HG03457 (cell line): ENCODE measurements around the gene GPR31.
A peak's percentile ranks its signal among the peaks of the same experiment; 100 is the strongest.
"Not testable (repeated sequence)": the region's sequence is repeated elsewhere in the genome, so short reads cannot be mapped to it uniquely, and the experiment has no call there.

Source experiments
- ATAC-seq: cut with Tn5 transposase; IDR thresholded peaks from one replicate; pipeline ENCODE4 v1.9.1; 2021; ENCODE audit warnings: moderate number of reproducible peaks; ENCODE audit not compliant: unreplicated experiment

GPR31 gene

DNA sequence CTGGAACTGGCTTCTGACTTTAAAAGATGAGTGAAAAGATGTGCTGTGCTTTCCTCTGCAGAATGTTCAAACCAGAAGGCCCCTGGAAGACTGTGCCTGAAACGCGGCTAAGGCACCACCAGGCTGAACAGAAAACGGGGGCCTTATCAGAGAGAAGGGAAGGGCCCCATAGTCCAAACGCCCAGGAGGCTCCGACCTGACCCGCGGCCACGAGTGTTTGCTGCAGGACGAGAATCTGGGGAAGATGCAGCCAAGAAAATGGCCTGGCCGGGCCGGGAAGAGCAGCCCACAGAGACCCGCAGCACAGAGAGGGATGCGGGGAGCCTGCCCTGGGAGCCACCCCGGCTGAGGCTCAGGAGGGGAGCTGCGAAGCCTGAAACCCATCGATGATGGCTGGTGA, 10.5 kb upstream of the GPR31 start:
- ATAC-seq: not testable (repeated sequence)

DNA sequence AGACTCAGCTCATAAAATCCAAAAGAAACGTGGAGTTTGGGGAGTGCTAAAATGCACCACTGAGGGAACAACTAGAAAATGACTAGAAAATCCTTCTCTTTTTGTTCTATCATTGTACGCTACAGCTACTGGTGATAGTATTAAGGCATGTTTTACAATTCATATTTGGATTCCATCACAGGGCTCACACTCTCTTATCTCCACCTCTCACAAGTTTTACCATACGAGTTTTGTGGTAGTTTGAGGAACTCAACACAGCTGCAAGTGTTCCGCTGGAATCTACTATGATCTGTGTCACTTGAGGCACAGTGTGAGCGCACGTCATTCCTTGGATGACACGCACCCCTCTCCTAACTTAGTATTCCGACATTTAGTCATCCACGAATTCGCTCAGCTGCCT, 9.9 kb upstream of the GPR31 start:
- not testable (repeated sequence) for ATAC-seq

DNA sequence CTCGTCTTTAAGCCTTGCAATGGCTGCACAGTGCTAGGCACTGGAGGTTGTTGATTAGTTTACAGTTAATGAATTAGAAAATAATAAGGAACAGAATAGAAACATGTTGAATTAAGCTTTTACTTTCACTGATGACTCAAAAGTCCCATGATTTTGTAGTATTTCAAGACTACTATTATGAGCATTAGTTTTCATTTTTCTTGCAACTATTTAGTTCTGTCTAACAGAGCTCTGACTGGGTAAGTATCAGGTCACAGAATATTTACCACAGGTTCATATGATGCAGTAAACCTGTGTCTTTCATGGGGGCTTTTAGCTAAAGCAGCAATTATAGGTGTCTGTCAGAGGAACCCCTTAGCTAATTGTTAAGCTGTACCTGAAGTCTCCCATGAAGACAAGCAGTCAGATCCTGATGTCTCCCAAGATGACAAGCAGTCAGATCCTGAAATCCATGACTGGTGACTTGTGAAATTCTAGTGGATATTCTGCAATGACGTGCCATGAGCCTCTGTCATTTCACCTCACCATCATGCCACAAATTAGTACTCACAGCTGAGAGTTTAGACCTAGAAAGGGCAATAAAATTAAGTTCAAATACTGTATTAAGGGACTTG, 8.2 kb upstream of the GPR31 start:
- no peak for ATAC-seq

DNA sequence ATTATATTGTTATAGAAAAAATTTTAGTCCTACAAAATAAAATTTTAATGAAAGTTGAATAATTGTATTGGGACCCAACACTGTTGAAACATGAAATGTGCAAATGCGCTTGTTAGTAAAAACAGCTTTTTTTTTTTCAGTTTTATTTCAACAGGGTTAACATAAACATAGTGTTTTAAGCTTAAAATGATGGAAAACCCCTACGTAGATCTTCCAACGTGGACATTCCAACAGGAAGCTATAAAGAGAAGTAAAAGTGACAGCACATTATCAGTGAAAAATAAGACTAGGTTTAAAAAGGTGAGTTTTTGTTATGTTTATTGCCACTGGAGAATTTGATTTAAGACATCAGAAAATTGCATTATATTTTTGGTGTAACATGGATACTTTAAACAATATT, 6.5 kb upstream of the GPR31 start:
- ATAC-seq: no peak

DNA sequence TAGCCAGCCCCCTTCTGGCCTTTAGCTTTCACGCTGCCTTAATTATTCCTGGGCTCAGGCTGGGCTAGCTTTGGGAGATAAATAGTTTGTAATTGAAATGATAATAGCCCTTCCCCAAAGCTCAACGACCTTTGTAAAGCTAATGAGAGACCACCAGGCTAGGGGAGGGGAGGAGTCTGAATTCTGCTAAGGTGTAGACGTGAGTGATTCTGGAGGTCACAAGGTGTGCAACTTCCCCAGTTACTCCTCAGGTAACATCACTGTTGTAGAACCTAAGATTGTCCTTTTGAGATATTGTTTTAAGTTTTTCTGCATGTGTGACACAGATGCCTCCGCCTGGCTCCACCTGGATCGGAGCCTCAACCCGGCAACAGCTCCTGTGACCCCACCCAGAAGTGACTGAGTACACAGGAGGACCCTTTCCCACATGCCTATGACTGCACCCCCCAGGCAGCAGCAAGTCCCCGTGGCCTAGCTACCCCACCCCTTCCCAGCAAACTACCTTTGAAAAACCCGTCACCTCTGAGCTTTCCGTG, 5.8 kb upstream of the GPR31 start:
- no peak for ATAC-seq

DNA sequence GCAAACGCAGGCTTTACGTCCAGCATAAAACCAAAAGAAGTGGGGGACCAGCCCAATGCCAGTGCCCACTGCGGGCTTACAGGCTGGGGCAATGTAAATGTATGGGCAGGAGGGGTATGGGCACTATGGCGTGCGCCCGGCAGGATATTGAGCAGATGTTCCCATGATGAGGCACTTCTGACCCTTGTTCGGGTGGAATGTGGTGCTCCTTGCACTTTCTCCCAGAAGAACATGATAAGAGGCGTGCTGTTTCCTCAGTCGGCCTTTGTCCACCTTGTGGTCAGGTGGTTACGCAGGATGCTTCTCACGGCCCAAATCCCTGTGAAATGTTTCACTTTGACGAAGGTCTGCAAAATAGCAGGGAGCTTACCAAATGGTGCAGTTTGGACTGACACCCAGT, 4.8 kb upstream of the GPR31 start:
- no peak for ATAC-seq

DNA sequence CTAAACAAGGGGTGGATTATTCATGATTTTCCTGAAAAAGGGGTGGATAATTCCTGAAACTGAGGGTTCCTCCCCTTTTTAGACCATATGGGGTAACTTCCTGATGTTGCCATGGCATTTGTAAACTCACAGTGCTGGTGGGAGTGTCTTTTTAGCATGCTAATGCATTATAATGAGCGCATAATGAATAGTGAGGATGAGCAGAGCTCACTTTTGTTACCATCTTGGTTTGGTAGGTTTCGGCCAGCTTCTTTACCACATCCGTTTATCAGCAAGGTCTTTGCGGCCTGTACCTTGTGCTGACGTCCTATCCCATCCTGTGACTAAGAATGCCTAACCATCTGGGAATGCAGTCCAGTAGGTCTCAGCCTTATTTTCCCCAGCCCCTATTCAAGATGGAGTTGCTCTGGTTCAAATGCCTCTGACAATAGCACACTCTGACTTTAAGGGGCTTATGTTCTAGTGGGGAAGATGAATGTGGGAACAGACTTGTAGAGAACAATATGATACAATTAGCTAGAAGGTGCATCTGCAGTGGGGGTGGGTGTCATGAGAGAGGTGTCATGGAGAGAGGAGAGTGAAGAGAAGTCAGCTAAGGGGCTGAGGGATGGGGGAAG, 4.2 kb upstream of the GPR31 start:
- no peak for ATAC-seq

DNA sequence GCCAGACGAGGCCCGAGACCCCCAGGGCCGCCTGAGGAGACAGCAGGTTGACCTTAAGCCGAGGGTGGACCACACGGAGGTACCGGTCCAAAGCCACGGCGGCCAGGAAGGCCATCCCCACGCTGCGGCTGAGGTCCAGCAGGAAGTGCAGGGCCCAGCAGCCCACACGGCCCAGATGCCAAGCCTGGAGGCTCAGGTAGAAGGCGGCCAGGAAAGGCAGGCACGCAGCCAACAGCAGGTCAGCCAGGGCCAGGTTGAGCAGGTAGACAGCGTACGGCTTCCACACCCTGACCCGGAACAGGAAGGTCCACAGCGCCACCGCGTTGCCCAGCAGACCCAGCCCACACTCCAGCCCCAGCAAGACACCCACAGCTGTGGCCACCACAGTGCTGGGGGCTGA, 366 bp downstream of the GPR31 start:
- no peak for ATAC-seq

DNA sequence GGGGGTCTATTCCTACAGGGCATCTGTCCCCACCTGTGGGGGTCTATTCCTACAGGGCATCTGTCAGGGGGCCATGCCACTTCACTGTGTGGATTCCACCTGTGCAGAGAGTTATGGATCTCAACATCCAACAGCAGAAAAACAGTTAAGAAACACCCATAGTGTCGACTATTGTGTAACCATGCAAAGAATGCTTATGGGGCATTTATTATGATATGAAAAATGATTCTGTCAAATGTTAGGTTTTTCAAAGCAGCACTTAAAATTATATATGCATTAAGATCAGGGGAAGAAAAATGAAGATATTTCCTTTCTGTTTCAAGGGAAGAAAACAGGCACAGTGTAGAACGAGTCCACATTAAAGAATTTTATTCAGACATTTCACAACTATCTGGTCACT, 2.9 kb downstream of the GPR31 start:
- ATAC-seq: no peak

DNA sequence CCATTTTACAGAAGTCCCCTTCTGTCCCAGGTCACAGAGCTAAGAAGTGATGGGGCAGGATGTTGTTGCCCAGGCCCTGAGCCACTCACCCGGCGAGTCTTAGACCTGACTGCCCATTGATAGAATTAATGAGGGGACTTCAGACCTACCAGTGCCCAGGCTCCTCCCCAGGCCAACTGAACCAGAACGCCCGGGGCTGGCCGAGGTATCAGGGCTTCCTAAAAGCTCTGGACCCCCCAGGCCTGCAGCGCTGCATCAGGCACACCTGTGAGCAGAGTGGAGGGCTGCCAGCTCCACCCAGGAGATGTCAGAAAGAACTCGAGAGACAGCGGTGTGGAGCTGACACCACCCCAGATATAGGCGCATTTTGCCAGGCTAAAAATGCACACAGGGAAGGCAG, 3.5 kb downstream of the GPR31 start:
- no peak for ATAC-seq

DNA sequence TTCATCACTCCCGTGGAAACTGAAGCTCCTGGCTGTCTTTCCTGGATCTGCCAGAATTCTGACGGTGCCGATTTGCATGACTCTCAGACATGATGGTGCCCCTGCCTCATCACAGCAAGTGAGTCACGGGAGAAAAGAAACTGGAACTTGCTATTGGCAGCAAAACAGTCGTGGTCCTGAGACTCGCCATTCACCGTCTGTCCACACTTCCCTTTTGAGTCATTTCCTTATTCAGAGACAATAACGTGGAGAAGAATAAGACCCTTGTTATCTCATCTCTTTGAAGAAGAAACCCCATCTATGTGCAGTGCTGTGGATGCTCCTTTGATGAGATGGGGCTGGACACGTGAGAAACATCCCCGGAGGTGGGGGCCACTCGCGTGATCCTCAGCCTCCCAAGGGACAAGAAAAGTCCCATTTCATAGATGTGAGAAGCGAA, 4.2 kb downstream of the GPR31 start:
- ATAC-seq: peak; percentile 57

DNA sequence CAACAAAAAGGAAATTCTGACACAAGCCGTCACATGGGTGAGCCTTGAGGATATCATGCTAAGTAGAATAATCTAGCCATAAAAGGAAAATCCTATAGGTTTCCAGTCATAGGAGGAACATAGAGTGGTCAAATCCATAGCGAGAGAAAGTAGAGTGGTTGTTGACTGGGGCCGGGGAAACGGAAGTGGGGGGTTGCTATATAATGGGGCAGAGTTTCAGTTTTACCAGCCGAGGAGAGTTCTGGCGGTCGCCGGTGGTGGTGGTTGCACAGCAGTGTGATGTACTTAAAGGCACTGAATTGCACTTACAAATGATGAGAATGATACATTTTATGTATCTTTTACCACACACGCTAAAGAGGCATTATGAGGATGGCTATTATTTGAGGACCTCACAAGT, 4.9 kb downstream of the GPR31 start:
- ATAC-seq: no peak

DNA sequence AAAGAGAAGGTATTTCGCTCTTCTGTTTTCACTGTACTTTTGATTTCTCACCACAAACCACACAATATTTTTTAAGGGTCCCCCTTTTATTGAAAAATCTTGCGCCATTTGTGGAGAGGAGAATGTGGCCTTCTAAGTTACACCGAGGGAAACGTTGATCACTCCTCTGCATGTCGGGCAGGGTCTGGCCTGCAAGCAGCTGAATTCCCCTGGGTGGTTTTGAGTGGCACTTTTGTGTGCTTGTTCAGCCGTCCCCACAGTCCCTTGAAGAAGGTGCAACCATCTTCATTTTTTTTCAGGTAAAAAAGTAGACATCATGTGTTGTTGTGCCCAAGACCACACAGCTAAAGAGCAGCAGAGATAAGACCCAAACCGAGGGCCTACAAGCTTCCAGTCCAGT, 6.1 kb downstream of the GPR31 start:
- no peak for ATAC-seq

DNA sequence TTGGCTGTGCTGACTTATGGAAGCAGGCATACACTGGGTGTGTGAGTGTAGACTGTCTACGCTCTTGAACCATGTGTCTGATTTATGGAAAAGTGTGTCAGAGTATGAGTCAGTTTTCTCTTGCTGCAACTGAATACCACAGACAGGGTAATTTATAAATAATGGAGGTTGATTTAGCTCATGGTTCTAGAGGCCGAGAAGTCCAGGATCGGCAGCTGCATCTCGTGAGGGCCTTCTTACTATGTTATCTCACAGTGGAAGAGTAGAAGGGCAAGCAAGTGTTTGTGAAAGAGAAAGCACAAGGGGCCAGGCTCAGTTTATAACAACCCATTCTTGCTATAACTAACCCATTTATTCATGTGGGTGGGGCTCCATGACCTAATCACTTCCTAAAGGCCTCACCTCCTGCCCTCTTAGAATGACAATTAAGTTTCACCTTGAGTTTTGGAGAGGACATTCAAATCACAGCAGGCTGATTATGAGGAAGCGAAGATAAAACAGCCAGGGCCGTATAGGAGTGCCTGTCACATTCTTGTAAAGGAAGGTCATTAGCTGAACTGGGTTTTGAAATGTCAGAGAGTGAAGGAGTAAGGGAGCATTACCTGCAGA, 6.7 kb downstream of the GPR31 start:
- peak; percentile 45 for ATAC-seq

DNA sequence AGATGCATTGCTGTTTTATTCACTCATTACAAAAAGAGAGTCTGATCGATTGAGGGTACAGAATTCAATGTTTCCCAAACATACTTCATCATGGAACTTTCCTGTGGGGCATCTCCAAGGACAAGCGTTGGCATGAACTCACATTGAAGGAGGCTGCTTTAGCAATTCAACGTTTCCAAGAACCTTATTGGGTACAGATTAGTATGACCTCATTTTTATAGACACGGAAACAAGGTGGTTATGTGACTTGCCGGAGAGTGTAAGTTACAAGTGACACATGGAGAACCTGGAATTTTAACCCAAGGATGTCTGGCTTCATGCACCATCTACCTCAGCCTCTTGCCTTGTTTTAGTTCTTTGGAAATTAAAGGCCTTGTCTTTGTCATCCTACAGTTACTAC, 8.8 kb downstream of the GPR31 start:
- no peak for ATAC-seq

DNA sequence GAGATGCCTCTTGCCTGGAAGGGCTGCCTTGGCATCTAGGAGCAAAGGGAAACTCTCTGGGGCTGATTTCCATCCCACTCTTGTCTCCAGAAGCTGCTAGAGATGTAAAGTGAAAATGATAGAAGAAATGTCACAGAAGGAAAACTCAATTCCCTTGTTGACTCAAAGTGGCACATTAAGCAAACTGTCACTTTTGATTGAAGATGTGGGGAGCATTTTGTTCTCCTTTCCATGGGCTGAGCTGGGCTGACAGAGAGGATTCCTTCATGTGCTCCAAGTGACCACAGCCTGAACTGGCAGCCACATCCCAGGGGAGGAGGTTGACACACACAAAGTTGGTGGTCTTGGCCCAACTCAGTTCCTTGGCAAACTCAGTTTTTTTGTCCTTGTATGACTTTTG, 9.8 kb downstream of the GPR31 start:
- ATAC-seq: no peak

DNA sequence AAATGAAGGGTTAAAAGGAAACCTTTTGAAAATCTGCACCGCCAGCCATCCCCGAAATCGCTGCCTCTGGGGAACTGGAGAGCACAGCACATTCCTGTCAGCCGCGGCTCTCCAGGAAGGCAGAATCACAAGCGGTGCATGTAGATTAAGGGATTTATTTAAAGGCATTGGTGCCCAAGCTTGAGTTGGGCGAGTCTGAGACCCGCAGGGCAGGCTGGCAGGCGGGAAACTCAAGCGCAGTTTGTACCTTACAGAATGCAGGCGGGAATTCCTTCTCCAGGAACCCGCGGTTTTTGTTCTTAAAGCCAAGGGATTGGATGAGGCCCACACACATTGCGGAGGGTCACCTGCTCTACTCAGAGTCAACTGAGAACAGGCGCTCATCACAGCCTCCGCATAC, 10.8 kb downstream of the GPR31 start:
- ATAC-seq: no peak

DNA sequence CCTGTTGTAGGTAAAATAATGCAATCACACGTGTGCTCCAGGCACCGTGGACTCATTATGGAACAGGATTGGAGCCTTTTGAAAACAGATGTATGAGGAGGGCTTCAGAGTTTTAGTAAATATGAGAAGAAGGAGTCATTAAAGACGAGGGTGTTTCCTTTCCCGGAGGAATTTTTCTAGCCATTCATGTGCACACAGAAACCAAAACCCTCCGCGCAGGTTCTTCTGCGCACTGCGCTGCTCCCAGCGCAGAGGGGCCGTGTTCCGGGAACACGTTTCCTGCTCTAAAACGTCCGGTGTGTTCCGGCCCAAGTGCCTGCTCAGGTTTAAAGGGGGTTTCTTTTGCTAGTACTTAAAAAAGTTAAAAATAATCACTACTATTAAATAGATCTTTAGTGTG, 11.6 kb downstream of the GPR31 start:
- no peak for ATAC-seq

DNA sequence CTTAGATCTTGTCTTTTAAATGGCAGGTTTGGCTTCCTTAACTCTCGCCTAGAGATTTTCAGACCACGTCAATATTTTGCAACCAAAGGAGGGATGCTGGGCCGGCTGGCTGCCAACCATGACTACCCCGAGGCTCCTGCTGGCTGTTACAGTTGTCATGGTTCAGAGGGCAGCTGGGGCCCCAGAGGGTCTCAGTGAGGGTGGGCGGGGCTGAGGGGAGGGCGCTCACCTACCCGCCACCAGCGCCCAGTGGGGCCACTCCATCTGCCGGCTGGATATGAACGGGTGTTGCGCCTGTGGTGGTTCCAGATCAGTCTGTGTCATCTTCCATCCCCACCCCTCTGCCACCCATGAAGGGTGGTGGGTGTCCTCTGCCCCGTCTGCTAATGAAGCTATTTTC, 12.3 kb downstream of the GPR31 start:
- no peak for ATAC-seq

DNA sequence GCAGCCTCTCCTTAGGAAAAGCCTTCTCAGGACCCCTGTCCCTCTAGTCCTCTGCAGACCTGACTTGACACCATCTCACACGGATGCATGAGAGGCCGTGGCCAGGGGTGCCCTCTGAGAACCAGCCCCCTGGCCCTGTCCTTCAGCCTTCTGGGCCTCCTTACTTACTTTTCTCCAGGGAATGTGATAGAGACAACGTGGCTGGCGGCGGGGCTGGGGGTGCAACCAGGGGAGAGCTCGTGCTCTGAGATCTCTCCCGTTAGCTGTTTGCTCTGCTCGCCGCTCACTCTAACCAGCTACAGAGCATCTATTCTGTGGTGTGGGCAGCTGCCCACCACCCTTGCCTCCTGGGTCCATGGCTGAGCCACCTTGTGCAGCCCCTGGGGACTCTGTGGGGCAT, 14.7 kb downstream of the GPR31 start:
- no peak for ATAC-seq

DNA sequence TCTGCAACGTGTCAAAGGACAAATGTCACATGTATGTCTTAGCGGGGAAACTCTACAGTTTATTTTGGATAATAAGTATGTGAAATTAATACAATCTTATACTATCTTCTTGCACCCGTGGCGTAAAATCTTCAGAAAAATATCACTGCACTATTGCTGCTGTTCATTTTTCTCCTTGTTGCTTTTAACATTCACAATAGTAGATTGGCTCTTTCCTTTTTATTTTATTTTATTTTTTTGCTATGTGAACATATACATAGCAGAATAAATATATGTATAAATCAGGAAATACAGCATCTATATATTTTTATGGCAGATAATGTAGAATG, 15.4 kb downstream of the GPR31 start:
- ATAC-seq: no peak

DNA sequence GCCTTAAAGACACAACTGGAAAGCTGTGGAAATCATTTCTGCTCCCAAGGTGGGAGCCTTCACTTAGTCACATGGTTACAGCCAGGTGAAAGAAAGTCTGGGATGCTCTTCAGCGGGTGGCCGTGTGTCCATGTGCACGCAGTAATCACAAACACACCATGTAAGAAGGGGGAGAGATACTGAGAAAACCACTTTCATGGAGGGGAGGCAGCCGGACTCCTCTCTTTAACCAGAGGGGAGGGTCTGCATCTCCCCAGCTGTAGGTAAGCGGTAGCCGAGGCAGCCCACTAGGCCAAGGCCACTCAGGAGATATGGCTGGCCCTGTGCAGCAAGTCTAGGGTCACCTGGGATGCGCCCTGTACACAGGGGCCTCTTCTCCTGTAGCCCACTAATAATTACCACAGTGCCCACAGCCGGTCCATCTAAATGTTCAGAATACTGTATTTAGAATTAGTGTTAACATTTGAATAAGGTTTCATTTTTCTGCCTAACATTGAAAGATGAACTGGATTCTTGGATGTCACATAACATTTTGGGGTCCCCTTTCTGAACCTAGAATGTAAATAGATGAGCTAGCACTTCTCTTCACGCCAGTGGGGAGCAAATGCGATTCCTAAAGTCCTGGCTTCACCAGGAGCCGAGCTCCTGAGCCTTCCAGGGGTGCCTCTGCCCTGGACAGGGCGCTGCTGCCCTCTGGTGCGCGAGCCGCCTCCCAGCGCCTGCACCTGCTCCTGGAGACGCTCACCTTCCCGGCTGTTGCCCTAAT, 15.9 kb downstream of the GPR31 start:
- ATAC-seq: no peak
